ENCODE measurements around the gene MBD6. TPM values are rescaled to one million over a fixed set of nuclear protein-coding genes. Genes with fewer than 3 reads are reported as not detected.

MBD6 gene
- total and polyA plus RNA-seq, 2 of the 13 experiments (the other 11 are each of a cell fraction or from before 2014, with no cell fraction given): 4.1 to 5.9 TPM

GRCh38 chr12:57575771-57576612 lies 53.4 kb downstream of the MBD6 start (continued):
- TF ChIP-seq ZNF691 (CRISPR knock-in tag; IDR thresholded peaks at IDR 0.05; ENCODE audit: borderline replicate concordance, low read depth) (peak; percentile 17; the same call in 1 of the 2 replicates), GATAD1 (CRISPR knock-in tag; IDR thresholded peaks at IDR 0.05) (no peak; the same call in 1 of the 2 replicates), SNAPC2 (CRISPR knock-in tag; IDR thresholded peaks at IDR 0.05) (0 out of 2 replicates have a peak, but pooled peaks have one; percentile 63), FOSL1 (CRISPR knock-in tag; IDR thresholded peaks at IDR 0.05; ENCODE audit: borderline replicate concordance) (peak; percentile 20; the same call in 1 of the 2 replicates), RELA (CRISPR knock-in tag; IDR thresholded peaks at IDR 0.05) (no peak), ZNF296 (CRISPR knock-in tag; conservative IDR thresholded peaks at IDR 0.05) (no peak), HBP1 (CRISPR knock-in tag; IDR thresholded peaks at IDR 0.05; ENCODE audit: low read depth) (no peak), POLR2AphosphoS5 (IDR thresholded peaks at IDR 0.05; ENCODE audit: low read depth, low read length) (peak; percentile 60), ZFP36L1 (CRISPR knock-in tag; IDR thresholded peaks at IDR 0.05) (no peak), ZBTB43 (CRISPR knock-in tag; conservative IDR thresholded peaks at IDR 0.05) (peak; percentile 53; the same call in 1 of the 2 replicates), GPN1 (CRISPR knock-in tag; IDR thresholded peaks at IDR 0.05; ENCODE audit: borderline replicate concordance) (no peak), ZNF577 (CRISPR knock-in tag; IDR thresholded peaks at IDR 0.05; ENCODE audit: borderline replicate concordance, low read depth) (no peak), MAZ (IDR thresholded peaks at IDR 0.05; ENCODE audit: borderline replicate concordance, low read depth, low read length) (peak; percentile 59; the same call in 1 of the 2 replicates), MAZ (CRISPR knock-in tag; IDR thresholded peaks at IDR 0.05; ENCODE audit: low read depth) (peak; percentile 75), PBX2 (CRISPR knock-in tag; IDR thresholded peaks at IDR 0.05) (no peak), ZNF615 (CRISPR knock-in tag; IDR thresholded peaks at IDR 0.05; ENCODE audit: borderline replicate concordance) (peak; percentile 40; the same call in 1 of the 2 replicates), NR3C1 (CRISPR knock-in tag; IDR thresholded peaks at IDR 0.05) (no peak), PHF5A (CRISPR knock-in tag; IDR thresholded peaks at IDR 0.05; ENCODE audit: low read depth, unreplicated experiment) (peak; percentile 28), ZNF766 (CRISPR knock-in tag; IDR thresholded peaks at IDR 0.05; ENCODE audit: borderline replicate concordance) (no peak), ZBTB2 (CRISPR knock-in tag; IDR thresholded peaks at IDR 0.05; ENCODE audit: low read depth) (peak; percentile 62), ZFP91 (CRISPR knock-in tag; IDR thresholded peaks at IDR 0.05; ENCODE audit: borderline replicate concordance) (peak; percentile 69; the same call in 1 of the 2 replicates)

Data from HepG2 (cell line).